B cell (primary cell): ENCODE results near the gene IMMP2L. TPM values are rescaled to one million over a fixed set of nuclear protein-coding genes. Genes with fewer than 3 reads are reported as not detected.

Experiments used
- ATAC-seq: fragments of 200-7000 bp; cut with Tn5 transposase; one replicate; pipeline ENCODE4 v1.10.0; 2021; ENCODE audit warnings: low read depth, mild to moderate bottlenecking, moderate number of reproducible peaks, moderate library complexity
- CTCF ChIA-PET: fragments of 350-600 bp; sonication (Branson Sonifier 250); formaldehyde crosslinking; loops from one replicate; lab custom pipeline; 2021; ENCODE audit warnings: antibody characterized with exemption, inconsistent platforms; lab: Charles Lee
- POLR2A ChIA-PET: fragments of 350-600 bp; sonication (Branson Sonifier 250); formaldehyde crosslinking; loops from one replicate; lab custom pipeline; 2021; ENCODE audit warnings: antibody characterized with exemption; lab: Charles Lee
- DNase-seq: peaks from one replicate; pipeline ENCODE4 v3.0.0; 2013
- H2AFZ ChIP-seq: 2 replicates; pipeline ENCODE4 v1.6.1; 2012; ENCODE audit warnings: mild to moderate bottlenecking, low read depth, low read length; ENCODE audit not compliant: insufficient read depth, poor library complexity, severe bottlenecking
- H3K27ac ChIP-seq, 2 donors: 1 replicate in 1 of 2; 2 replicates in 1 of 2; pipeline ENCODE4 v1.5.1; 2012 to 2013; ENCODE audit warnings: low read length in 2 of 2, mild to moderate bottlenecking in 2 of 2, moderate library complexity in 1 of 2
- H3K27me3 ChIP-seq, 4 experiments: fragments of 200-600 bp in 1 of 4; sonication (generic) in 1 of 4; replicated peaks in 1 of 4; 1 replicate in 2 of 4; 2 replicates in 2 of 4; pipeline versions ENCODE4 v1.6.1 to v1.7.0; 2013 to 2016; ENCODE audit warnings: low read length in 3 of 4, mild to moderate bottlenecking in 2 of 4, mixed read lengths in 1 of 4, moderate library complexity in 1 of 4; ENCODE audit not compliant: insufficient read depth in 4 of 4, control insufficient read depth in 3 of 4; ENCODE audit errors: control extremely low read depth in 1 of 4
- H3K36me3 ChIP-seq, 2 experiments: replicated peaks in 1 of 2; 1 replicate in 1 of 2; 2 replicates in 1 of 2; pipeline versions ENCODE4 v1.6.1 to v1.7.1; 2013; ENCODE audit warnings: low read length in 1 of 2; ENCODE audit not compliant: insufficient read depth in 2 of 2, control insufficient read depth in 1 of 2; ENCODE audit errors: control extremely low read depth in 1 of 2, extremely low read depth in 1 of 2
- H3K4me1 ChIP-seq, 2 donors: fragments of 200-600 bp in 1 of 2; sonication (generic) in 1 of 2; 1 replicate in 1 of 2; 2 replicates in 1 of 2; pipeline versions ENCODE4 v1.5.1 to v1.6.1; 2013 to 2017; ENCODE audit warnings: low read length in 2 of 2; ENCODE audit not compliant: control insufficient read depth in 2 of 2, insufficient read depth in 2 of 2
- H3K4me2 ChIP-seq: replicated peaks from 2 replicates; pipeline ENCODE3; 2012; ENCODE audit warnings: mild to moderate bottlenecking, low read depth, low read length; ENCODE audit not compliant: poor library complexity, severe bottlenecking
- H3K4me3 ChIP-seq, 5 experiments: fragments of 200-600 bp in 1 of 5; sonication (generic) in 1 of 5; 1 replicate in 3 of 5; 2 replicates in 2 of 5; pipeline versions ENCODE4 v1.5.1 to v1.7.0; 2011 to 2016; ENCODE audit warnings: low read length in 4 of 5, mild to moderate bottlenecking in 4 of 5, low read depth in 2 of 5, control low read depth in 1 of 5, moderate library complexity in 1 of 5; ENCODE audit not compliant: insufficient read depth in 1 of 5; ENCODE audit errors: control extremely low read depth in 1 of 5, extremely low read depth in 1 of 5
- H3K79me2 ChIP-seq: fragments of 200-600 bp; sonication (generic); one replicate; pipeline ENCODE4 v1.6.0; 2016; ENCODE audit warnings: low read length; ENCODE audit not compliant: control insufficient read depth, insufficient read depth
- H3K9ac ChIP-seq: fragments of 200-600 bp; sonication (generic); 2 replicates; pipeline ENCODE4 v1.6.1; 2017; ENCODE audit warnings: mild to moderate bottlenecking, low read length, moderate library complexity
- H3K9me3 ChIP-seq, 3 donors: one replicate each; pipeline versions ENCODE4 v1.6.1 to v1.7.1; 2013; ENCODE audit warnings: low read length in 2 of 3; ENCODE audit not compliant: control insufficient read depth in 2 of 3, insufficient read depth in 1 of 3; ENCODE audit errors: control extremely low read depth in 1 of 3
- H4K20me1 ChIP-seq: 2 replicates; pipeline ENCODE4 v1.6.0; 2012; ENCODE audit warnings: mild to moderate bottlenecking, low read length; ENCODE audit not compliant: insufficient read depth, control insufficient read depth, poor library complexity, severe bottlenecking
- H3K27ac Mint-ChIP-seq: one replicate; pipeline ENCODE4 v1.8.0; 2021; ENCODE audit warnings: mixed read lengths
- H3K27me3 Mint-ChIP-seq: one replicate; pipeline ENCODE4 v1.8.0; 2021; ENCODE audit warnings: mixed read lengths
- H3K4me1 Mint-ChIP-seq: one replicate; pipeline ENCODE4 v1.8.0; 2021; ENCODE audit warnings: mixed read lengths
- H3K4me3 Mint-ChIP-seq: one replicate; pipeline ENCODE4 v1.8.0; 2021; ENCODE audit warnings: mixed read lengths
- H3K9me3 Mint-ChIP-seq: one replicate; pipeline ENCODE4 v1.8.0; 2022; ENCODE audit warnings: mixed read lengths; ENCODE audit not compliant: insufficient read depth
- CTCF ChIP-seq: fragments of 200-600 bp; IDR thresholded peaks from one replicate; pipeline ENCODE4 v1.8.0; 2022; ENCODE audit warnings: antibody characterized with exemption, mild to moderate bottlenecking
- EZH2 ChIP-seq: IDR thresholded peaks from 2 replicates; pipeline ENCODE4 v1.6.1; 2012; ENCODE audit warnings: borderline replicate concordance, low read depth, mild to moderate bottlenecking, moderate library complexity, low read length; ENCODE audit not compliant: insufficient read depth, poor library complexity, severe bottlenecking
- whole genome bisulfite sequencing: methylation state at CpG from one replicate; pipeline ENCODE4 v1.1.5; 2013; ENCODE audit warnings: missing lambda C conversion rate; ENCODE audit not compliant: insufficient coverage; 5-methylcytosine and 5-hydroxymethylcytosine counted together
- intact Hi-C: fragments of 100-400 bp; cut with micrococcal nuclease; formaldehyde crosslinking; loops from one replicate; pipeline ENCODE4 v1.10.0; 2022
- polyA plus RNA-seq: library from polyadenylated mRNA; depleted of rRNA; stranded (reverse); fragments of >200 nt; gene quantifications from 2 replicates; pipeline ENCODE4 v1.2.3, GENCODE V29; 2012
- total RNA-seq, 2 donors: library from RNA; stranded (reverse); fragments of 120-200 nt in 1 of 2; gene quantifications; 1 replicate in 1 of 2; 2 replicates in 1 of 2; pipeline versions ENCODE4 v1.2.3 to v1.2.4, GENCODE V29; 2013 to 2022

The IMMP2L gene
- total and polyA plus RNA-seq, 2 donors (not counting 1 experiment from before 2014, with no cell fraction given), result 3.8 to 34.2 TPM

DNA sequence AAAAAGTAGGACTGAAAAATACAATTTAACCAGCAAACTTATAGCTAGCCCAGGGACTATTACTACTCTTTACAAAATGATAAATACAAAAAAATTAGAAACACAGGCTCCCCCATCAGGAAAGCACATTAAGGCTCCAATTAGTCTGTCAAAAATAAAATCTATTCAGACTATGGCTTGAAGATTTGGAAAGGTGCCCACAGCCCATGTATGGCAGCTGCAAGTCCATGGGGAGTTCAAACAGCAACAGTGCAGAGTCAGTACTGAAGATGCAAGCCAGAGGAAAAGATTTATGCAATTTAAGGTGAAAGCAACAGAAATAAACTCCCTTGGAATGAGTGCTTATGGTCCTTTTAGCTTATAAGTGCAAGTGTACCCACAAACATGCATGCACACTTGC, 29.7 kb downstream of the IMMP2L start:
- peaks cover 20 to 28% of the 10 kb centered on the region in 2 donors for H3K4me1 ChIP-seq
- H3K27ac ChIP-seq, result no peak overlapping the region
- Mint-ChIP-seq H3K27ac (no peak overlapping the region), H3K4me3 (no peak overlapping the region), H3K9me3 (no peaks in the 10 kb centered on the region), H3K4me1 (peaks cover 40% of the 10 kb centered on the region), H3K27me3 (no peaks in the 10 kb centered on the region)
- no peaks in the 10 kb centered on the region for H4K20me1 ChIP-seq
- TF ChIP-seq EZH2, result no peak
- no peak for TF ChIP-seq CTCF
- CTCF ChIA-PET, result no interaction called here
- H3K4me2 ChIP-seq, result no peak overlapping the region
- H2AFZ ChIP-seq, result no peak overlapping the region
- ATAC-seq (no peak), DNase-seq (no peak)
- H3K9me3 ChIP-seq, result no peaks in the 10 kb centered on the region
- POLR2A ChIA-PET, result no interaction called here
- H3K27me3 ChIP-seq, result no peaks in the 10 kb centered on the region
- no peaks in the 10 kb centered on the region for H3K79me2 ChIP-seq
- no peak overlapping the region for H3K9ac ChIP-seq
- intact Hi-C loops, result no loop called here
- no peak overlapping the region for H3K4me3 ChIP-seq
- H3K36me3 ChIP-seq, result no peaks in the 10 kb centered on the region

GRCh38 chr7:111531993-111532392, 30.3 kb downstream of the IMMP2L start:
- Mint-ChIP-seq H3K4me3 (no peak overlapping the region), H3K9me3 (no peaks in the 10 kb centered on the region), H3K27me3 (no peaks in the 10 kb centered on the region), H3K4me1 (peaks cover 45% of the 10 kb centered on the region), H3K27ac (no peak overlapping the region)
- Histone ChIP-seq H3K79me2 (no peaks in the 10 kb centered on the region), H2AFZ (no peak overlapping the region), H3K9ac (no peak overlapping the region), H3K4me3 (no peak overlapping the region), H3K4me2 (no peak overlapping the region), H3K36me3 (no peaks in the 10 kb centered on the region), H3K27me3 (no peaks in the 10 kb centered on the region), H3K4me1 (peaks cover 25 to 34% of the 10 kb centered on the region in 2 donors), H4K20me1 (no peaks in the 10 kb centered on the region), H3K27ac (no peak overlapping the region), H3K9me3 (no peaks in the 10 kb centered on the region)
- no peak for ATAC-seq
- TF ChIP-seq CTCF (no peak), EZH2 (no peak)
- ChIA-PET CTCF (no interaction called here), POLR2A (no interaction called here)
- DNase-seq, result no peak
- intact Hi-C loops, result no loop called here
- WGBS, result no CpG with 5 or more reads among the region's 3 CpGs
